Ishikawa (cell line): ENCODE measurements around the gene SDC4.

Experiments
- CEBPB ChIP-seq: IDR thresholded peaks from 2 replicates; pipeline ENCODE4 v1.6.1; 2012
- CREB1 ChIP-seq: IDR thresholded peaks from 2 replicates; pipeline ENCODE4 v1.6.1; 2012; ENCODE audit warnings: low read depth
- EP300 ChIP-seq: IDR thresholded peaks from 2 replicates; pipeline ENCODE4 v1.6.1; 2012; ENCODE audit warnings: borderline replicate concordance
- FOXM1 ChIP-seq: IDR thresholded peaks from 2 replicates; pipeline ENCODE4 v1.6.1; 2012; ENCODE audit warnings: low read depth, borderline replicate concordance
- NFIC ChIP-seq: IDR thresholded peaks from 2 replicates; pipeline ENCODE4 v1.6.1; 2012
- RAD21 ChIP-seq: IDR thresholded peaks from 2 replicates; pipeline ENCODE4 v1.6.1; 2012; ENCODE audit warnings: low read depth
- TAF1 ChIP-seq: IDR thresholded peaks from 2 replicates; pipeline ENCODE4 v1.6.1; 2012; ENCODE audit warnings: low read depth, mild to moderate bottlenecking
- TCF12 ChIP-seq: IDR thresholded peaks from 2 replicates; pipeline ENCODE4 v1.6.1; 2012; ENCODE audit warnings: low read depth
- YY1 ChIP-seq: IDR thresholded peaks from 2 replicates; pipeline ENCODE4 v1.6.1; 2012; ENCODE audit warnings: low read depth
- TF ChIP-seq, protein P1 (sequence below): IDR thresholded peaks from 2 replicates; pipeline ENCODE4 v1.6.1; 2012; ENCODE audit warnings: low read depth, mild to moderate bottlenecking
- TF ChIP-seq, protein P2 (sequence below): IDR thresholded peaks from 2 replicates; pipeline ENCODE4 v1.6.1; 2012
- TF ChIP-seq, protein P3 (sequence below): IDR thresholded peaks from 2 replicates; pipeline ENCODE4 v1.6.1; 2012

DNA sequence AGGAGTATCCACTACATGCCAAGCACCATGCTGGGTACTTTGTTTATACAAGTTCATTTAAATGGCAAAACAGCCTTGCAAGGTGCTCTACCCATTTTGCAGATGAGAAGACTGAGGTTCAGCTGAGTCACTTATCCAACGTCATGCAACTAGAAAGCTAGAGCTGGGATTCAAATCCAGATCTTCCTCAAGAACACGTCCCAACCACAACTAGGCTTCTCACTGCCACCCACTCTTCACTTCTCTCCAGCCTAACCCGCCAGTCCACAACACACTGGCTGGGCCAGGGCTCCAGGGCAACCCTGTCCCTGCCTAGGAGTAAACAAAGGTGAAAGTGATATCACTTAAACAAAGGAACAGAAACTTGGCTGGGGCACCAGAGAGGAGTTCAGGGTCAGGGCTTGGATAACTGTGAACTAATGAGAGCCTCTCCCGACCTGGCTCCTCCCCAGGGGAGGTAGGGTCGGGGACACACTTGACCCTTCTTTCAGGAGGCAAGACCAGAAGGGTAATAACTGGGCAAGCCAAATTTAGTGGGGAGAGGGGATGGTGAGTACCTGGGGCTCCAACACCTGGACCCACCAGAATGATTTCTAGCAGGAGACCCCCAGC lies 7.9 kb downstream of the SDC4 start:
- TF ChIP-seq, protein P1, sequence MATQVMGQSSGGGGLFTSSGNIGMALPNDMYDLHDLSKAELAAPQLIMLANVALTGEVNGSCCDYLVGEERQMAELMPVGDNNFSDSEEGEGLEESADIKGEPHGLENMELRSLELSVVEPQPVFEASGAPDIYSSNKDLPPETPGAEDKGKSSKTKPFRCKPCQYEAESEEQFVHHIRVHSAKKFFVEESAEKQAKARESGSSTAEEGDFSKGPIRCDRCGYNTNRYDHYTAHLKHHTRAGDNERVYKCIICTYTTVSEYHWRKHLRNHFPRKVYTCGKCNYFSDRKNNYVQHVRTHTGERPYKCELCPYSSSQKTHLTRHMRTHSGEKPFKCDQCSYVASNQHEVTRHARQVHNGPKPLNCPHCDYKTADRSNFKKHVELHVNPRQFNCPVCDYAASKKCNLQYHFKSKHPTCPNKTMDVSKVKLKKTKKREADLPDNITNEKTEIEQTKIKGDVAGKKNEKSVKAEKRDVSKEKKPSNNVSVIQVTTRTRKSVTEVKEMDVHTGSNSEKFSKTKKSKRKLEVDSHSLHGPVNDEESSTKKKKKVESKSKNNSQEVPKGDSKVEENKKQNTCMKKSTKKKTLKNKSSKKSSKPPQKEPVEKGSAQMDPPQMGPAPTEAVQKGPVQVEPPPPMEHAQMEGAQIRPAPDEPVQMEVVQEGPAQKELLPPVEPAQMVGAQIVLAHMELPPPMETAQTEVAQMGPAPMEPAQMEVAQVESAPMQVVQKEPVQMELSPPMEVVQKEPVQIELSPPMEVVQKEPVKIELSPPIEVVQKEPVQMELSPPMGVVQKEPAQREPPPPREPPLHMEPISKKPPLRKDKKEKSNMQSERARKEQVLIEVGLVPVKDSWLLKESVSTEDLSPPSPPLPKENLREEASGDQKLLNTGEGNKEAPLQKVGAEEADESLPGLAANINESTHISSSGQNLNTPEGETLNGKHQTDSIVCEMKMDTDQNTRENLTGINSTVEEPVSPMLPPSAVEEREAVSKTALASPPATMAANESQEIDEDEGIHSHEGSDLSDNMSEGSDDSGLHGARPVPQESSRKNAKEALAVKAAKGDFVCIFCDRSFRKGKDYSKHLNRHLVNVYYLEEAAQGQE = no peak
- TF ChIP-seq EP300 (no peak), YY1 (no peak), NFIC (no peak), CREB1 (no peak), FOXM1 (no peak), TAF1 (no peak), RAD21 (no peak), CEBPB (no peak), TCF12 (no peak)
- TF ChIP-seq, protein P2, sequence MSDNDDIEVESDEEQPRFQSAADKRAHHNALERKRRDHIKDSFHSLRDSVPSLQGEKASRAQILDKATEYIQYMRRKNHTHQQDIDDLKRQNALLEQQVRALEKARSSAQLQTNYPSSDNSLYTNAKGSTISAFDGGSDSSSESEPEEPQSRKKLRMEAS = no peak
- TF ChIP-seq, protein P3, sequence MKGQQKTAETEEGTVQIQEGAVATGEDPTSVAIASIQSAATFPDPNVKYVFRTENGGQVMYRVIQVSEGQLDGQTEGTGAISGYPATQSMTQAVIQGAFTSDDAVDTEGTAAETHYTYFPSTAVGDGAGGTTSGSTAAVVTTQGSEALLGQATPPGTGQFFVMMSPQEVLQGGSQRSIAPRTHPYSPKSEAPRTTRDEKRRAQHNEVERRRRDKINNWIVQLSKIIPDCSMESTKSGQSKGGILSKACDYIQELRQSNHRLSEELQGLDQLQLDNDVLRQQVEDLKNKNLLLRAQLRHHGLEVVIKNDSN = no peak
